Erythroblast (primary cell): ENCODE results near the gene ANKH.

Source experiments
- DNase-seq, 2 experiments: peaks; one replicate each; lab custom pipeline; 2025; lab: John Stamatoyannopoulos, UW
- GATA1 ChIP-seq: IDR thresholded peaks from 2 replicates; pipeline ENCODE4 v1.6.1; 2011; ENCODE audit warnings: low read depth, mild to moderate bottlenecking, control low read depth, low read length, moderate library complexity
- POLR2A ChIP-seq: IDR thresholded peaks from 2 replicates; pipeline ENCODE4 v1.6.1; 2011; ENCODE audit warnings: mild to moderate bottlenecking, low read length

ANKH gene

DNA sequence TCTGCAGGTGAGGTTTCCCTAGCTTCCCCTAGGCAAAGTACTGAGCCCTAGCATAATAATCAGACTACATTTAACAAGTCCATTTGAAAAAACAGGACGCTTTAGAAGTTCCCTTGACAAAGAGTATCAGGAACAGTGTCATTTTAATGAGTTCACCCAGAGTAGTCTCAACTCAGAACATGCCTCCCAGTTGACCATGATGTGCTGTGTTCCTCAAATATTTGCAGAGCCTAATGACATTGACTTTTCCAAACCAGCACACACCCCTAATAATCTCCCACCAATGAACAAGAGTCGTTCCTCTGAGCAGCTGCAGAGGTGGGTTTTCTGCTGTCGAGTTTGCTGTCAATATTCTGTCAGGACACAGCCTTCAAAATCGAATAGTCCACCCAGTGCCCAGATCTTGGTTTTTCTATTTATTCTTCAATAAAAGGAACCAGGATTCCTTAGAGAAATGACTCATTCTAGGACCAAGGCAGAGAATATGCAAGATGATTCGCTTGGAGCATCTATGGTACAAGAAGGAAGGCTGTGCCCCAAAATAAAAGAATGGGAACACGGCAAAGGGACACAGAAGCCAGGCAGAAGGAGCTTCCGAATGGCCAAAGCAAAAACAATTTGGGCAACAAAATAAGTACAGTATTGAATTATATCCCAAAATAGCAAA is 149.5 kb downstream of the ANKH start:
- TF ChIP-seq GATA1 (no peak), POLR2A (no peak)
- DNase-seq, result no peak

DNA sequence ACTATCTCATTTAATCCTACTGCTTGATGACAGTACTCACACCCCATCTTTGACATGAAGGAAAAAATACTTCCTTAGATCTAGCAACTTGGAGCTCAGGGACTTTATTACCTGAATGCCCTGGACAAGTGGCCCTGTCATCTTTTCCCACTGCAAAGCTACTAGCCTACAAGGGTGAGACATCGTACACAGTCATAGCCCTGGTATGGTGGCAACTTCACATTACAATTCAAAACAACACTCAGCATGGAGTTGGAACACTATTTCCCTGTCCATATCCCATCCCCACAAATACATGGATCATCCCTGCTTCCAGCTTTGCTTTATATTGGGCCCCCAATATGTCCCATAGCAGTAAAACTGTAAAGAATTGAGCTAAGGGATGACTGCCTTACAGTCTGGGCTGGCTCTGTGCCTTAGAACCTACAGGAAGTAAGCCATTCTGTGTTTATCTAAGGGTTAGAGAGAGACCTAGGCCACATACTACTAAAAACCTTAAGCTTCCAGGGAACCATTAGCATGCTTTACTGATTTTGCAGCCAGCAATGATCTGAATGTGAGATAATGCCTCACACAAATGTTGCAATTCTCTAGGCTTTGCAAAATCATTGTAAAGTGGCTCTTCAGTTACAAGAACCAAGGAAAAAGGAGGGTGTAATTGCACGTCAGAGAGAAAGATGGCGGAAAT is 151.2 kb downstream of the ANKH start:
- no peak for DNase-seq
- TF ChIP-seq GATA1 (no peak), POLR2A (no peak)

DNA sequence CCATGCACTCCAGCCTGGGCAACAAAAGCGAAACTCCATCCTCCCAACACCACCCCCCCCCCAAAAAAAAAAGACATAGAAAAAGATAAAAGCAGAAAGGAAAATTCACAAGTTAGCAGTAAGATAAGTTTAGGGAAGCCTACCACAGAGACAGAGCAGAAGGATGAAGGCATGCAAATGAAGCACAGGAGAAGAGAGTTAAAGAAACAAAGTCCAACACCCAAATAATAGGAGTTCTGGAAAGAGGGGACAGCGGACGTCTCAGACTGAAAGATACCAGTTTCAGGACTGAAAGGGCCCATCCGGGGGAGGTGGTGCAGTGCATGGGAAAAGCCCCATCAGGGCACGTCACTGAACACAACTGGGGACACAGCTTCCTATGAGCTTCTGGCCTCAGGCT is 152.8 kb downstream of the ANKH start:
- DNase-seq, result no peak
- TF ChIP-seq POLR2A (no peak), GATA1 (no peak)

DNA sequence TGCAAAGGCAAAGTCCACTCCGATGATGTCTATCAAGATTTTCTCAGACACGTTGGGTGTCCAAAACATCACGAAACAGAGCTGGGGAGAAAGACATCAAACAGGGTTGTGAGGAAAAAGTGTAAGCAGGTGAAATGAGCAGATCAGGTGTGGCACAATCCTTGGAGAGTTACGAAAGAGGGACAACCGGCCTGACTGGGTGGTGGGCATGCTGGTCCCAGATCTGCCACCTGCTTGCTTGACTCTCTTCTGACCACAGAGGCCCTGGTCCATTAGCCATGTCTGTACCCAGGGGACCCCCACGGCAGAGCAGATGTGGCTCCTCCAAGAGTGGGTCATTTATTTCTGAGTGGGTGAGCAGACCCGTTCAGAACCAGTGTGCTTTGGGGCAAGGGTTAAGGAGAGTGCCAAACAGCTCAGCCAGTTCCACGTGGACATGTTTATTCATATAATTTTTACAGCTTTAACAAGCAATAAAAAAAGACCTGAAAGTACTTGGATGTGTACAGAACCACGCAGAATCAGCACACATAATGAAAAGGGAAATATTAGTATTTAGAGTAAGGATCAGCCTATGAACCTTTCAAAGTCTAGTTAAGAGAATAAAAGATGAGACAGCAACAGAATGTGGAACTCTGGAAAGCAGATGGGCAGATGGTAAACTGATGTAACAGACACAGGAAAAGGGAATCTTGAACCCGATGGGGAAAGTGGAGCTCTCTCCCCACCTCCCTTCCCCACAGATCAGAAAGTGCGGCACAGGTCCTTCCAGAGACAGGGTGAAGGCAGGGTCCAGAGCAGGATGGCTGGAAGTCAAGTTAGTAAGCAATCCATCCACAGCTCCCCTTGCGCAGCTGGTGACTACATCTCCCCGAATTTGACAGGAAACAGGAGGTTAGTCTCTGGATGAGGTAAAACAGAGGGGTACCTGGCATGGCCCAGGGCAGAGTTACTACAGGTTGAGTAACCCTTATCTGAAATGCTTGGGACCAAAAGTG is 154.5 kb downstream of the ANKH start:
- TF ChIP-seq POLR2A (no peak), GATA1 (no peak)
- DNase-seq, result no peak

DNA sequence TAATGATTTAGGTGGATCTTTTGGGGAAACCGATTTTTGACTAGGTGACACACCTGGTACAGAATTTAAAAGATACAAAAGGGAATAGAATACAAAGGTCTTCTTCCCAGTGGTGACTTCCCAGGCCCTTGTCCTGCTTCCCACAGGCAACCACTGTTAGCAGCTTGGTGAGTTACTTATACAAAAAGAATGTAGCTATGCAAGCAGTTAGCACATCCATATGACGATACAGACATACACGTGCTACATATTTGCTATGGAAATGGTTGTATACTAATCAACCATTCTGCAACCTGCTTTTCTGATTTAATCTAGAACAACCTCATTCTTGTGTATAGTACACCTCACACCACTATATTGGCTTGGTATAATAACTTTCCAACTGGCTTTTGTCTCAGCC is 156.1 kb downstream of the ANKH start:
- no peak for DNase-seq

DNA sequence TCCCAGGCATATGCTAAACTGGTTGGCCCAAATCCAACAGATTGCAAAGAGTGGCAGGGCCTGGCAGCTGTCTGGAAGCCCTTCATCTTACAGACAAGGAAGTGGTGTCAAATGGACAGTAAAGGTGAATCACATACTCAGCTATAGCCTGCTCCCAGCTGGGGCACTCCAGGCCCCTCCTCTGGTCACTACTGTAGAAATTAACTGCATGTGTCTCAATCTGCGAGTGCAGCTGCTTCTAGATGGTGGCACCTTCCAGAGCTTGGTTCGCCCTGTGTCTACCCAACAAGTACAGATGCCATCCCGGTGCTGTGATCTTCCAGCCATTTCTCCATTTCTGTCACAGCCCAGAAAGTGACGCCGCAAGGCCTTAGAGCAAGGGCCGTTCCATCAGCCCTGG is 156.9 kb downstream of the ANKH start:
- no peak for DNase-seq
- TF ChIP-seq GATA1 (no peak), POLR2A (no peak)

More for the DNA sequence above, 156.1 kb downstream of the ANKH start:
- TF ChIP-seq POLR2A, result no peak
- TF ChIP-seq GATA1, result no peak

DNA sequence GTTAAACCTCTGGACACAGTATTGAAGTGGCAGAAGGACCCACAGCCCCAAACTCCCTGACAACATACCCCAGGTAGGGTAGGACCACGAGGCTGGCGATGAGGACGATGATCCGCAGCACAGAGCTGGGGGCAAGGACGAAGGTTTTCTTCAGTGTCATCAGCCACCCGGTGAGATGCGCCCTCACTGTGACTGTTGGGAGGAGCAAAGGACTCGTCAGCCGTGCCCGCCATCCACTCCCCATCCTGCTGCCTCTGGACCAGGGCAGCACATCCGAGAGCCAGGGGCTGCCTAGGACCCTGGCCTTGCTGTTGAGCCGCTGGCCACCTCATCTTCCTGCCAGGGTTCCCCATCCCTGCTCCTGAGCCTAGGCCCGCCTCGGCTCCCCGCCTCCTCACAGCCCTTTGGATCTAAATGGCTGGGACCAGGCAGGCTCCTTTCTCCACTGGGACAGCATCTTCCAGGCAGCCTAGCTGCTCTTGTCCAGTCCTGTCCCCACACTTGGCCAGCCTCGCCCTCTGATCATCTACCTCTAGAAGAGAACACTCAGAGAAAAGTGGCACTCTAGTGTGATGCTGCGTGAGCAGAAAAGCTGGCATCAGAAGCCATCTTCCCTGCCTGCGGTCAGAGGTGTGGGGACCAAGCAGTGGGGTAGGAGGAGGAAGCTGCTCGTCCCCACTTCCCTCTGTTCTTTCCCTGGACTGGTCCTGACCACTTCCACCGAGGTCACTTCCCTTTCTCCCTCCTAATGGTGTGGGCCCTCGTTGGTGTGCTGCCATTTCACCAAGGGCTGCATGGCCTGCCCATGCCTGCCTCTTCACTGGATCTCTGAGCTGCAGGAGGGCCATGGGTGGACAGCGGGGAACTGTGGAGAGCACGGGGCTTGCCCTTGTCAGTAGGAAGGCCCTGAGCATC is 157.8 kb downstream of the ANKH start:
- TF ChIP-seq GATA1, result no peak
- no peak for TF ChIP-seq POLR2A
- no peak for DNase-seq

DNA sequence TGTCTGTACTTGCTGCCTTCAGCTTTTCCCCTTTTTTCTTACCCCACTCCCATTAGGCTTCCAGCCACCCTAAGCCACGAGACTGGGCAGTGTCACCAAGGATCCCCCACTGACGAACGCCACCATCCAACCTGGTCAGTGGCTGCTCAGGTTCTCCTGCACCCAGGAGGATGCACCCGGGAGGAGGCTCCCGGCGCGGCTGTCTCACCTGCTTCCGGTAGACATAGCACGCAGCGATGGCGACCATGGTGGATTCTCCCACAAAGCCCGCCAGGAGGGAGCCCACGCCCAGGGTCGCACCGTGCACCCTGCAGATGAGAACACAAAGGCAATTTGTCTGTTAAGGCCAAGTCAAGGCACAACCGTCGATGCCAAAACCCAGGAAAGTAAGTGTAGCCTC is 158.9 kb downstream of the ANKH start:
- DNase-seq, result no peak
- TF ChIP-seq GATA1 (no peak), POLR2A (no peak)

DNA sequence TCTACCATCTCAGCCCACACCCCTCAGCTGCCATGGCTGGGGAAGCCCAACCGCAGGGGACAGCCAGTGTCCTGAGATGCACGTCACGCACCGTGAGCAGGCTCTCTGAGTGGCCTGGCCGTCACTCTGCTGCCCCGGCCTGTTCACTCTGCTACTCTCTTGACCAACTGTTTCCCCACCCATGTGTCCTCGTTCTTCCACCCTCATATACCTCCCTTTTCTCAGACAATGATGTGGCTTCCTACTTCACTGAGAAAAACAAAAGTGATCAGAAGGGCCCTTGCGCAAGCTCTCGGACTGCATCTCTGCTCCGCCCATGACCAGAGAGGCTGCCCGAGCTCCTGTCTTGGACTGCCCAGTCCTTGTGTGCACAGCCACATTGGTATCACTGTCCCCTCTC is 159.4 kb downstream of the ANKH start:
- TF ChIP-seq POLR2A (no peak), GATA1 (no peak)
- DNase-seq, result no peak

DNA sequence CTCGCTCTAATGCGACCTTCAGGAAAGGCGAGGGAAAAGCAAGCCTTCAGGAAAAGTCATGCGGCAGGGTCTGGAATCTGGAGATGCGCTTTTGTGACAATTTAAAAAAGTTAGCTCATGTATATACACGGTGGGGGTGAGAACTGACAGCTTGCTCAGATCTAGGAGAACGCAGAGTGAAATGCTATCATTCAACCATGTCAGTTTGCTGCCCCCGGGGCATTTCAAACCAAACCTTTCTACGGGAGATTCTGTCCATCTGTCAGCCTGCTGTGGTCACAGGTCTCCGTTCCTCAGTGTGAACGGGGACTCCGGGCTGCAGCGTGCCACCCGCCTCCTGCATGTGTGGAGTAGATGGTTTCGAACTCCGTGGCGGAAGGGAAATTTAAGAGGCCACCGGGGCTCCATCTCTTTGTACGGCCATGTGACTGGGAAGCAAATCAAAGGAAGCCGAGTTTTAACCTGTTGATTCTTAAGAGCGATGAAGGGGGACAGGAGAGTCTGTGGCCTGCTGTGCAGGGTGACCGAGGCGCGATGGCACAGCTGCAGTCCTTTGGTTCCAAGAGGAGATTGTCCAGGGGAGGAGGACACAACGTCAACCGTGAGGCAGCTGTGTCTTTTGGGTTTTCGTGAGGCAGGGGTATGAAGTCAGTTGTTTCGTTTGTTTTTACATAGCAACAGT is 161.1 kb downstream of the ANKH start:
- no peak for TF ChIP-seq POLR2A
- TF ChIP-seq GATA1, result no peak
- DNase-seq, result no peak

DNA sequence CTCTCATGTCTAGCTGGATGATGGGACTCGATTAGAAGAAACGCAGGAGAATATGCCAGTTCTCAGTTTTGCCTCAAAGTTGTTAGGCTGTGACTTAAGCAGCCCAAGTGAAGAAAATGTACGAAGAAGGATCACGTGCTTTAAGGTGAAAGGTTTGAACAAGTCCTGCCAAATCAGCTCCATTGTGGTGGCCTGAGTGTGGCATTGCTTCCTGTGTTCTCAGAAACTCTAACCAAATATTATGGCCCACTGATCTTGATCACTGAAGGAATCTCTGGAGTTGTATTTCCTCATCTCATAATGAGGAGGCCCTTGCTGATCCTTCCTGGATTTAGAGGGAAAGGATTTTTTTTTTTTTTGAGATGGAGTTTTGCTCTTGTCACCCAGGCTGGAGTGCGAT is 163.0 kb downstream of the ANKH start:
- no peak for DNase-seq
- TF ChIP-seq GATA1, result no peak
- no peak for TF ChIP-seq POLR2A

DNA sequence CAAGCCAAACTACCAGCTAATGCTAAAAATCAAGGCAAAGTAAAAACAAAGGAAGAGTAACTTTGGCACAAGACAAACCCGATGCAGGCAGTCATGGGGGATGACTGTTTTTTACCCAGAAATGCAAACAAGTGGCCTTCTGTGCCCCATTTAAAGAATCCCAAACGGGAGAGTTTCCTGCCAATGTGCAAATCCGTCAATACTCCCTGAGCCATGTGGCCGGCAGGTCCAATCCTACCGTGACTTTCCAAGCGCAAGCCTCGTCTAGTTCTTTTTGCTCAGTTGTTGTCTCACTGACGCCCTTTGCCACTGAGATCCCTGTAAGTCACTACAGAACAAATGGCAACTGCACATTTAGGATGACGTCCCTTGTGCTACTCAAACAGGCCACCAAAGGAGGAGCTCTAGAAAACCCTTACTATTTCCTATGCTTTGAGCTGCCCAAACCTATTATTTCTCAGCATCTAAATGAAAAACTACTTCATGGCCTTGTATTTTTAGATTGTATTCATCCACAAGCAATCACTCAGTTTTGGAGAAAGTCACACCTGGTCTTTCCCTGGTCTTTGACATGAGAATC is 163.7 kb downstream of the ANKH start:
- no peak for DNase-seq
- no peak for TF ChIP-seq POLR2A
- TF ChIP-seq GATA1, result no peak

DNA sequence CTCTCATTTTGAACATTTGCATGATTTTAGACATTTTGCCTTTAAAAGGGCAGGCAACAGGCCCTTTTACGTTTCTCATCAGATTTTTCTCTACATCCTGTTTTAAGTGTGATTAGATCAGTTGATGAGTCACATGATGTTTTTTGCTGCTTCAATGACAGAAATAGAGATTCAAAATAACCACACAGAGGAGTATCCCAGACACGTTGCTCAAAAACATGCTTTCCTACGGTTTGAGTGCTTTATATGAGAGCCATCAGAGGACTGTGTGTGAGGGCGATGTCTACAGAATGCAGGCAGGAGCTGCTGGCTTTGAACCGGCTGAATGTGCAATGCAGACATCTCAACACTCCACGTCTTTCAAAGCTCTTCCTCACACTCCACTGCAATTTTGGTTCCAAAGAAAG is 165.0 kb downstream of the ANKH start:
- TF ChIP-seq POLR2A (no peak), GATA1 (no peak)
- DNase-seq, result peak in 1 of 2 experiments; percentile 17
